ENCODE measurements around the gene HIP1.

Gene HIP1

DNA sequence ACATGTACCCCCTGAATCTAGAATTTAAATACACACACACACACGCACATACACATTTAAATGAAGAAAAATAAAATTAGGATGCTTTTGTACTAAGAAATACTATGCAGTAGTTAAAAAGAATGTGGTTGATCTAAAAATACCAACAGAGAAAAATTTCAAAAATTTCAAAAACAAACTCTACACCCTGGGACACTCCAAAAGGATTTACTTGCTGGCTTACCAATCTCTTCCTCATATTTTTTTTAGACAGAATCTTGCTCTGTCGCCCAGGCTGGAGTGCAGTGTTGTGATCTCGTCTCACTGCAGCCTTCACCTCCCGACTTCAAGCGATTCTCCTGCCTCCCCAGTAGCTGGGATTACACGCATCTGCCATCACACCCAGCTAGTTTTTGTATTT lies 80.9 kb downstream of the HIP1 start:
- H3K27me3 ChIP-seq (ENCODE audit: insufficient read depth, low read length) = no peaks in the 10 kb centered on the region
- DNase-seq = peak in 1 of 2 donors; percentile 18
- no peak overlapping the region for H3K14ac ChIP-seq (ENCODE audit: low read length)
- H2AK5ac ChIP-seq (ENCODE audit: low read length) = no peak overlapping the region
- no peaks in the 10 kb centered on the region for H3K9me3 ChIP-seq (ENCODE audit: insufficient read depth, low read depth, low read length)
- no peak overlapping the region for H3K4me2 ChIP-seq (ENCODE audit: low read length)
- H2BK120ac ChIP-seq (ENCODE audit: insufficient read depth, low read length, poor library complexity) = no peak overlapping the region
- peaks cover 0 to 2% of the 10 kb centered on the region in 2 experiments for H3K4me1 ChIP-seq (ENCODE audit: control insufficient read depth in 1 of 2, insufficient read depth in 2 of 2, low read length in 2 of 2)
- no peak overlapping the region for H2BK12ac ChIP-seq (ENCODE audit: low read length)
- no peak overlapping the region for H2BK5ac ChIP-seq (ENCODE audit: low read depth, low read length, poor library complexity)
- no peak overlapping the region for H3K9ac ChIP-seq (ENCODE audit: low read length)
- no CpG with 5 or more reads among the region's 6 CpGs for WGBS (ENCODE audit: extremely low coverage, insufficient coverage, insufficient read length)
- H3K79me1 ChIP-seq (ENCODE audit: low read length) = no peaks in the 10 kb centered on the region
- H3K27ac ChIP-seq (ENCODE audit: low read depth, low read length) = no peak overlapping the region
- H3K36me3 ChIP-seq (ENCODE audit: control insufficient read depth in 1 of 2, insufficient read depth in 2 of 2, low read length in 2 of 2) = no peaks in the 10 kb centered on the region
- no peak overlapping the region for H4K12ac ChIP-seq (ENCODE audit: low read depth, low read length)
- H3K79me2 ChIP-seq (ENCODE audit: control insufficient read depth, insufficient read depth, low read length, poor library complexity) = no peaks in the 10 kb centered on the region
- no peak overlapping the region for H4K8ac ChIP-seq (ENCODE audit: low read depth, low read length)
- H4K91ac ChIP-seq (ENCODE audit: low read depth, low read length) = no peak overlapping the region
- no peak overlapping the region for H3K4ac ChIP-seq (ENCODE audit: low read depth, low read length)
- H3K18ac ChIP-seq (ENCODE audit: low read length) = no peak overlapping the region
- H3K23ac ChIP-seq (ENCODE audit: low read length) = no peak overlapping the region
- no peak overlapping the region for H3K4me3 ChIP-seq (ENCODE audit: low read depth, low read length)
- H2AFZ ChIP-seq (ENCODE audit: insufficient read depth, low read length, poor library complexity) = no peak overlapping the region

DNA sequence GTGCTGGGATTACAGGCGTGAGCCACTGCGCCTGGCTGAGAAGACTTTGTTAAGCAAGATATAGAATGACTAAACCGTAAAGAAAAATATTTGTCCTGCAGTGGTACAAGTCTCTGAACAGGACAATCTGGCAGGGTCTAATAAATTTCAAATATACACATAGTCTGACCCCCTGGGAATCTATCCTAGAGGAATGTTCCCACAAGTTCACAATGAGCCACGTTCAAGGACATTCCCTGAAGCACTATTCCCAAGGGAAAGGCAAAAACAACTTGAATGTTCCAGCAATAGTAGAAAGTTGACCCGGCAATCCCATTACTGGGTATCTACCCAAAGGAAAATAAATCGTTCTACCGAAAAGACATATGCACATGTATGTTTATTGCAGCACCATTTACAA lies 82.0 kb downstream of the HIP1 start:
- Histone ChIP-seq H3K4me3 (ENCODE audit: low read depth, low read length) (no peak overlapping the region), H2AFZ (ENCODE audit: insufficient read depth, low read length, poor library complexity) (no peak overlapping the region), H2BK12ac (ENCODE audit: low read length) (no peak overlapping the region), H3K79me1 (ENCODE audit: low read length) (no peaks in the 10 kb centered on the region), H3K9ac (ENCODE audit: low read length) (no peak overlapping the region), H3K14ac (ENCODE audit: low read length) (no peak overlapping the region), H4K8ac (ENCODE audit: low read depth, low read length) (no peak overlapping the region), H3K4ac (ENCODE audit: low read depth, low read length) (no peak overlapping the region), H3K36me3 (ENCODE audit: control insufficient read depth in 1 of 2, insufficient read depth in 2 of 2, low read length in 2 of 2) (no peaks in the 10 kb centered on the region), H3K27ac (ENCODE audit: low read depth, low read length) (no peak overlapping the region), H3K9me3 (ENCODE audit: insufficient read depth, low read depth, low read length) (no peaks in the 10 kb centered on the region), H2AK5ac (ENCODE audit: low read length) (no peak overlapping the region), H3K4me1 (ENCODE audit: control insufficient read depth in 1 of 2, insufficient read depth in 2 of 2, low read length in 2 of 2) (peaks cover 0 to 2% of the 10 kb centered on the region in 2 experiments), H4K91ac (ENCODE audit: low read depth, low read length) (no peak overlapping the region), H4K12ac (ENCODE audit: low read depth, low read length) (no peak overlapping the region), H3K18ac (ENCODE audit: low read length) (no peak overlapping the region), H3K4me2 (ENCODE audit: low read length) (no peak overlapping the region), H3K79me2 (ENCODE audit: control insufficient read depth, insufficient read depth, low read length, poor library complexity) (no peaks in the 10 kb centered on the region), H2BK120ac (ENCODE audit: insufficient read depth, low read length, poor library complexity) (no peak overlapping the region), H3K23ac (ENCODE audit: low read length) (no peak overlapping the region), H3K27me3 (ENCODE audit: insufficient read depth, low read length) (no peaks in the 10 kb centered on the region), H2BK5ac (ENCODE audit: low read depth, low read length, poor library complexity) (no peak overlapping the region)
- DNase-seq = no peak
- WGBS (ENCODE audit: extremely low coverage, insufficient coverage, insufficient read length) = no CpG with 5 or more reads among the region's 7 CpGs

DNA sequence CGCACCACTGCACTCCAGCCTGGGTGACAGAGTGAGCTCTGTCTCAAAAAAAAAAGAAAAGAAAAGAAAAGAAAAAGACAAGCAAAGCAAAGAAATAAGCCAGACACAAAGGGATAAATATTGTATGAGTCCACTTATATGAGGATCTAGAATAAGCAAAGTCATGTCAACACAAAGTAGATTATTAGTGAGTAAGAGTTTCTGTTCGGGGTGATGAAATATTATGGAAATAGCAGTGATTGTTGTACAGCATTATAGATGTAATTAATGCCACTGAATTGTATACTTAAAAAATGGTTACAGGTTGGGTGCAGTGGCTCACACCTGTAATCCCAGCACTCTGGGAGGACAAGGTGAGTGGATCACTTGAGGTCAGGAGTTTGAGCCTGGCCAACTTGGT lies 83.2 kb downstream of the HIP1 start:
- Histone ChIP-seq H3K14ac (ENCODE audit: low read length) (no peak overlapping the region), H3K79me2 (ENCODE audit: control insufficient read depth, insufficient read depth, low read length, poor library complexity) (no peaks in the 10 kb centered on the region), H3K9me3 (ENCODE audit: insufficient read depth, low read depth, low read length) (no peaks in the 10 kb centered on the region), H2BK5ac (ENCODE audit: low read depth, low read length, poor library complexity) (no peak overlapping the region), H3K27ac (ENCODE audit: low read depth, low read length) (no peak overlapping the region), H3K18ac (ENCODE audit: low read length) (no peak overlapping the region), H3K79me1 (ENCODE audit: low read length) (no peaks in the 10 kb centered on the region), H4K8ac (ENCODE audit: low read depth, low read length) (no peak overlapping the region), H3K9ac (ENCODE audit: low read length) (no peak overlapping the region), H3K4me2 (ENCODE audit: low read length) (no peak overlapping the region), H3K4me3 (ENCODE audit: low read depth, low read length) (no peak overlapping the region), H2BK12ac (ENCODE audit: low read length) (no peak overlapping the region), H3K4me1 (ENCODE audit: control insufficient read depth in 1 of 2, insufficient read depth in 2 of 2, low read length in 2 of 2) (peaks cover 0 to 2% of the 10 kb centered on the region in 2 experiments), H3K36me3 (ENCODE audit: control insufficient read depth in 1 of 2, insufficient read depth in 2 of 2, low read length in 2 of 2) (no peaks in the 10 kb centered on the region), H2AK5ac (ENCODE audit: low read length) (no peak overlapping the region), H3K4ac (ENCODE audit: low read depth, low read length) (no peak overlapping the region), H2BK120ac (ENCODE audit: insufficient read depth, low read length, poor library complexity) (no peak overlapping the region), H3K27me3 (ENCODE audit: insufficient read depth, low read length) (no peaks in the 10 kb centered on the region), H4K91ac (ENCODE audit: low read depth, low read length) (no peak overlapping the region), H3K23ac (ENCODE audit: low read length) (no peak overlapping the region), H4K12ac (ENCODE audit: low read depth, low read length) (no peak overlapping the region), H2AFZ (ENCODE audit: insufficient read depth, low read length, poor library complexity) (no peak overlapping the region)
- no CpG with 5 or more reads among the region's 2 CpGs for WGBS (ENCODE audit: extremely low coverage, insufficient coverage, insufficient read length)
- DNase-seq = no peak

DNA sequence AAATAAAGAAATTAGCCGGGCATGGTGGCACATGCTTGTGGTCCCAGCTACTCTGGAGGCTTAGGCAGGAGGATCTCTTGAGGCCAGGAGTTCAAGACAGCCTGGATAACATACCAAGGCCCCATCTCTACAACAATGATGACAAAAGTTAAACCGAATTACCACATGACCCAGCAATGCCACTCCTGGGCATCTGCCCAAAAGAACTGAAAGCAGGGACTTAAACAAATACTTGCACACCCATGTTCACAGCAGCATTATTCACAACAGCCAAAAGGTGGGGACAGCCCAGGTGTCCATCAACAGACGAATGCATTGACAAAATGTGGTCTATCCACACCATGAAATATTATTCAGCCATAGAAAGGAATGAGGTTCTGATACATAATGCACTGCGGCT lies 83.9 kb downstream of the HIP1 start:
- H3K36me3 ChIP-seq (ENCODE audit: control insufficient read depth in 1 of 2, insufficient read depth in 2 of 2, low read length in 2 of 2) = no peaks in the 10 kb centered on the region
- H3K27me3 ChIP-seq (ENCODE audit: insufficient read depth, low read length) = no peaks in the 10 kb centered on the region
- no peak overlapping the region for H3K4me3 ChIP-seq (ENCODE audit: low read depth, low read length)
- no peak overlapping the region for H3K18ac ChIP-seq (ENCODE audit: low read length)
- H3K9ac ChIP-seq (ENCODE audit: low read length) = no peak overlapping the region
- no peaks in the 10 kb centered on the region for H3K9me3 ChIP-seq (ENCODE audit: insufficient read depth, low read depth, low read length)
- no peak overlapping the region for H3K14ac ChIP-seq (ENCODE audit: low read length)
- no peak overlapping the region for H2BK12ac ChIP-seq (ENCODE audit: low read length)
- no peak overlapping the region for H3K27ac ChIP-seq (ENCODE audit: low read depth, low read length)
- H3K4ac ChIP-seq (ENCODE audit: low read depth, low read length) = no peak overlapping the region
- no peaks in the 10 kb centered on the region for H3K79me2 ChIP-seq (ENCODE audit: control insufficient read depth, insufficient read depth, low read length, poor library complexity)
- H4K91ac ChIP-seq (ENCODE audit: low read depth, low read length) = no peak overlapping the region
- no peak overlapping the region for H3K4me2 ChIP-seq (ENCODE audit: low read length)
- no peak overlapping the region for H2BK5ac ChIP-seq (ENCODE audit: low read depth, low read length, poor library complexity)
- peaks cover 0 to 5% of the 10 kb centered on the region in 2 experiments for H3K4me1 ChIP-seq (ENCODE audit: control insufficient read depth in 1 of 2, insufficient read depth in 2 of 2, low read length in 2 of 2)
- H2BK120ac ChIP-seq (ENCODE audit: insufficient read depth, low read length, poor library complexity) = no peak overlapping the region
- WGBS (ENCODE audit: extremely low coverage, insufficient coverage, insufficient read length) = no CpG with 5 or more reads among the region's 4 CpGs
- no peak overlapping the region for H4K12ac ChIP-seq (ENCODE audit: low read depth, low read length)
- H3K79me1 ChIP-seq (ENCODE audit: low read length) = no peaks in the 10 kb centered on the region
- H3K23ac ChIP-seq (ENCODE audit: low read length) = no peak overlapping the region
- no peak overlapping the region for H2AFZ ChIP-seq (ENCODE audit: insufficient read depth, low read length, poor library complexity)
- no peak overlapping the region for H4K8ac ChIP-seq (ENCODE audit: low read depth, low read length)
- no peak for DNase-seq
- no peak overlapping the region for H2AK5ac ChIP-seq (ENCODE audit: low read length)

Measured in trophoblast cell (in vitro differentiated cells and primary cell).